GM12891 (cell line): Measurements from ENCODE around the gene SPDYE1.
A peak's percentile ranks its signal among the peaks of the same experiment; 100 is the strongest.

Experiments
- DNase-seq: peaks from one replicate; pipeline ENCODE4 v3.0.0; 2011; ENCODE audit warnings: low spot score; ENCODE audit not compliant: insufficient read length
- FAIRE-seq: peaks from 2 replicates; lab custom pipeline; 2011; peaks lifted over from hg19 to GRCh38; lab: Jason Lieb, UNC
- PAX5 ChIP-seq: IDR thresholded peaks from 2 replicates; pipeline ENCODE4 v1.6.1; 2011; ENCODE audit warnings: low read length, moderate library complexity, mild to moderate bottlenecking; ENCODE audit not compliant: insufficient read depth, severe bottlenecking
- POLR2A ChIP-seq: IDR thresholded peaks from 2 replicates; pipeline ENCODE4 v1.6.1; 2011; ENCODE audit warnings: low read depth, low read length, control low read depth
- POLR2AphosphoS5 ChIP-seq: IDR thresholded peaks from 2 replicates; pipeline ENCODE4 v1.6.1; 2011; ENCODE audit warnings: low read depth, low read length, control low read depth
- POU2F2 ChIP-seq: IDR thresholded peaks from 2 replicates; pipeline ENCODE4 v1.6.1; 2011; ENCODE audit warnings: low read depth, mild to moderate bottlenecking, control low read depth, low read length, moderate library complexity
- SPI1 ChIP-seq: IDR thresholded peaks from 2 replicates; pipeline ENCODE4 v1.6.1; 2011; ENCODE audit warnings: low read depth, low read length, control low read depth
- TAF1 ChIP-seq: IDR thresholded peaks from 2 replicates; pipeline ENCODE4 v1.6.1; 2011; ENCODE audit warnings: low read depth, low read length, control low read depth

Gene SPDYE1

GRCh38 chr7:44045226-44046014 lies 47.7 kb downstream of the SPDYE1 start:
- DNase-seq (no peak), FAIRE-seq (peak; percentile 40)
- no peak for TF ChIP-seq TAF1
- peak; percentile 46 for TF ChIP-seq SPI1

GRCh38 chr7:44046321-44047061 lies 48.8 kb downstream of the SPDYE1 start:
- TF ChIP-seq POLR2AphosphoS5 = no peak
- TF ChIP-seq SPI1 = peak; percentile 79
- TF ChIP-seq POLR2A = peak; percentile 45
- DNase-seq = no peak
- FAIRE-seq = peak; percentile 86

GRCh38 chr7:44048031-44048795 lies 50.5 kb downstream of the SPDYE1 start:
- FAIRE-seq = no peak
- TF ChIP-seq TAF1 (no peak), SPI1 (no peak), PAX5 (no peak), POLR2A (no peak), POU2F2 (no peak), POLR2AphosphoS5 (no peak)
- DNase-seq = no peak

- DNase-seq = no peak
- FAIRE-seq = no peak
Observed at GRCh38 chr7:44050121-44050914, 52.6 kb downstream of the SPDYE1 start.

GRCh38 chr7:44050915-44051560 lies 53.3 kb downstream of the SPDYE1 start:
- FAIRE-seq (no peak), DNase-seq (no peak)
- TF ChIP-seq TAF1 (no peak), SPI1 (no peak), POLR2A (no peak), POLR2AphosphoS5 (no peak), POU2F2 (no peak), PAX5 (no peak)

More at GRCh38 chr7:44050121-44050914, 52.6 kb downstream of the SPDYE1 start:
- TF ChIP-seq POLR2AphosphoS5 (no peak), POLR2A (no peak), SPI1 (no peak)

- DNase-seq = no peak
- no peak for FAIRE-seq
- no peak for TF ChIP-seq PAX5
Observed at GRCh38 chr7:44051611-44052220, 54.0 kb downstream of the SPDYE1 start.

GRCh38 chr7:44052771-44053365 lies 55.2 kb downstream of the SPDYE1 start:
- no peak for FAIRE-seq
- TF ChIP-seq POLR2A (no peak), PAX5 (no peak), POLR2AphosphoS5 (no peak), SPI1 (no peak), POU2F2 (no peak), TAF1 (no peak)
- DNase-seq = no peak

- no peak for FAIRE-seq
- DNase-seq = no peak
Observed at GRCh38 chr7:44056681-44057080, 59.0 kb downstream of the SPDYE1 start.

More at GRCh38 chr7:44056681-44057080, 59.0 kb downstream of the SPDYE1 start:
- TF ChIP-seq POLR2AphosphoS5 = no peak
